Astrocyte (in vitro differentiated cells and primary cell): ENCODE measurements around the gene SLC16A9. TPM values are rescaled to one million over a fixed set of nuclear protein-coding genes. Genes with fewer than 3 reads are reported as not detected.
A peak's percentile ranks its signal among the peaks of the same experiment; 100 is the strongest.

Source experiments
- DNase-seq: peaks from one replicate; pipeline ENCODE4 v3.0.0-alpha.2; 2010; ENCODE audit warnings: low read depth
- FAIRE-seq: peaks from 2 replicates; lab custom pipeline; 2011; peaks lifted over from hg19 to GRCh38; lab: Jason Lieb, UNC
- H2AFZ ChIP-seq: 2 replicates; pipeline ENCODE4 v1.6.0; 2012; ENCODE audit warnings: low read depth, low read length, inconsistent platforms
- H3K27ac ChIP-seq: 2 replicates; pipeline ENCODE4 v1.5.1; 2011; ENCODE audit warnings: low read depth, low read length, inconsistent platforms
- H3K27me3 ChIP-seq: 2 replicates; pipeline ENCODE4 v1.6.0; 2011; ENCODE audit warnings: low read length, inconsistent platforms; ENCODE audit not compliant: insufficient read depth
- H3K36me3 ChIP-seq: 2 replicates; pipeline ENCODE4 v1.5.1; 2011; ENCODE audit warnings: low read length, inconsistent platforms; ENCODE audit not compliant: insufficient read depth
- H3K4me1 ChIP-seq: 2 replicates; pipeline ENCODE4 v1.5.1; 2011; ENCODE audit warnings: low read length, inconsistent platforms; ENCODE audit not compliant: insufficient read depth
- H3K4me2 ChIP-seq: 2 replicates; pipeline ENCODE4 v1.6.0; 2012; ENCODE audit warnings: low read length, inconsistent platforms
- H3K4me3 ChIP-seq: 2 replicates; pipeline ENCODE4 v1.5.1; 2011; ENCODE audit warnings: low read depth, mild to moderate bottlenecking, low read length, inconsistent platforms; ENCODE audit not compliant: insufficient read depth
- H3K79me2 ChIP-seq: 2 replicates; pipeline ENCODE4 v1.6.0; 2012; ENCODE audit warnings: mild to moderate bottlenecking, low read length, inconsistent platforms; ENCODE audit not compliant: insufficient read depth
- H3K9ac ChIP-seq: 2 replicates; pipeline ENCODE4 v1.6.0; 2012; ENCODE audit warnings: mild to moderate bottlenecking, low read length, inconsistent platforms
- H3K9me3 ChIP-seq: 2 replicates; pipeline ENCODE4 v1.5.1; 2012; ENCODE audit warnings: low read depth, mild to moderate bottlenecking, low read length, inconsistent platforms; ENCODE audit not compliant: insufficient read depth
- H4K20me1 ChIP-seq: 2 replicates; pipeline ENCODE4 v1.6.0; 2012; ENCODE audit warnings: low read length, inconsistent platforms; ENCODE audit not compliant: insufficient read depth
- H3K27ac Mint-ChIP-seq: one replicate; pipeline ENCODE4 v1.8.0; 2021; ENCODE audit warnings: mild to moderate bottlenecking, mixed read lengths; ENCODE audit not compliant: unreplicated experiment
- H3K27me3 Mint-ChIP-seq: one replicate; pipeline ENCODE4 v1.8.0; 2021; ENCODE audit warnings: low read depth, mixed read lengths; ENCODE audit not compliant: unreplicated experiment
- H3K36me3 Mint-ChIP-seq: one replicate; pipeline ENCODE4 v1.8.0; 2021; ENCODE audit warnings: low read depth, mixed read lengths; ENCODE audit not compliant: unreplicated experiment
- H3K4me1 Mint-ChIP-seq: one replicate; pipeline ENCODE4 v1.8.0; 2021; ENCODE audit warnings: low read depth, mixed read lengths; ENCODE audit not compliant: unreplicated experiment
- H3K4me3 Mint-ChIP-seq: one replicate; pipeline ENCODE4 v1.8.0; 2021; ENCODE audit warnings: mild to moderate bottlenecking, moderate library complexity, mixed read lengths; ENCODE audit not compliant: unreplicated experiment
- H3K9me3 Mint-ChIP-seq: one replicate; pipeline ENCODE4 v1.8.0; 2021; ENCODE audit warnings: mild to moderate bottlenecking, mixed read lengths; ENCODE audit not compliant: unreplicated experiment
- EZH2 ChIP-seq: IDR thresholded peaks from 2 replicates; pipeline ENCODE4 v1.6.1; 2012; ENCODE audit warnings: mild to moderate bottlenecking, low read length, inconsistent platforms; ENCODE audit not compliant: insufficient read depth
- total RNA-seq: library from RNA; stranded (reverse); gene quantifications from 2 replicates; pipeline ENCODE4 v1.2.1, GENCODE V29; 2021
- TF ChIP-seq, protein P1 (sequence below): IDR thresholded peaks from 2 replicates; pipeline ENCODE4 v1.5.1; 2011; ENCODE audit warnings: low read depth, mild to moderate bottlenecking, inconsistent platforms, low read length, moderate library complexity; ENCODE audit not compliant: insufficient read depth

SLC16A9 gene
- total RNA-seq, 1 donor from 2014 or later: 3.4 TPM

DNA sequence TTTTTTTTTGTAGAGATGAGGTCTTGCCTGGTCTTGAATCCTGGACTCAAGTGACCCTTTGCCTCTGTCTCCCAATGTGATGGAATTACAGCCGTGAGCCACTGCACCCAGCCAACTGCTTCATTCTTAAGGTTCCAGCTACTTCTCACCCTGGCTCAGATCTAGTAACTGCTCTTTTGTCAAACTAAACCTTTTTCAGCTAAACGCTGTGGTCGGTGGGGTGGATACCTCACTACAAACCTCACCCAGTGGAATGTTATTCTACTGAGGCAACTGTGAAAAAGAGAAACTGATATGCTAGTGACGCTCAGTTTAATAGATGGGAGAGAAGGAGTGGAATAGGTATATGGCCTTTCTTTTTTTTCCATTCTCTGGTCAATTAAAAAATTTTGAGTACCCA is 45.3 kb upstream of the SLC16A9 start:
- peak overlapping the region; percentile 27 for H3K27ac Mint-ChIP-seq
- peaks cover 9% of the 10 kb centered on the region for H3K4me1 ChIP-seq
- no peaks in the 10 kb centered on the region for H3K36me3 Mint-ChIP-seq
- FAIRE-seq: no peak
- H3K9me3 ChIP-seq: no peaks in the 10 kb centered on the region
- no peak overlapping the region for H3K4me3 ChIP-seq
- H3K27ac ChIP-seq: no peak overlapping the region
- H3K79me2 ChIP-seq: no peaks in the 10 kb centered on the region
- no peak overlapping the region for H3K4me2 ChIP-seq
- TF ChIP-seq, protein P1, sequence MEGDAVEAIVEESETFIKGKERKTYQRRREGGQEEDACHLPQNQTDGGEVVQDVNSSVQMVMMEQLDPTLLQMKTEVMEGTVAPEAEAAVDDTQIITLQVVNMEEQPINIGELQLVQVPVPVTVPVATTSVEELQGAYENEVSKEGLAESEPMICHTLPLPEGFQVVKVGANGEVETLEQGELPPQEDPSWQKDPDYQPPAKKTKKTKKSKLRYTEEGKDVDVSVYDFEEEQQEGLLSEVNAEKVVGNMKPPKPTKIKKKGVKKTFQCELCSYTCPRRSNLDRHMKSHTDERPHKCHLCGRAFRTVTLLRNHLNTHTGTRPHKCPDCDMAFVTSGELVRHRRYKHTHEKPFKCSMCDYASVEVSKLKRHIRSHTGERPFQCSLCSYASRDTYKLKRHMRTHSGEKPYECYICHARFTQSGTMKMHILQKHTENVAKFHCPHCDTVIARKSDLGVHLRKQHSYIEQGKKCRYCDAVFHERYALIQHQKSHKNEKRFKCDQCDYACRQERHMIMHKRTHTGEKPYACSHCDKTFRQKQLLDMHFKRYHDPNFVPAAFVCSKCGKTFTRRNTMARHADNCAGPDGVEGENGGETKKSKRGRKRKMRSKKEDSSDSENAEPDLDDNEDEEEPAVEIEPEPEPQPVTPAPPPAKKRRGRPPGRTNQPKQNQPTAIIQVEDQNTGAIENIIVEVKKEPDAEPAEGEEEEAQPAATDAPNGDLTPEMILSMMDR: no peak
- TF ChIP-seq EZH2: no peak
- peaks cover 9% of the 10 kb centered on the region for H3K27me3 Mint-ChIP-seq
- H3K4me1 Mint-ChIP-seq: no peaks in the 10 kb centered on the region
- H4K20me1 ChIP-seq: no peaks in the 10 kb centered on the region
- H3K27me3 ChIP-seq: no peaks in the 10 kb centered on the region
- H3K9me3 Mint-ChIP-seq: no peaks in the 10 kb centered on the region
- H3K9ac ChIP-seq: no peak overlapping the region
- DNase-seq: peak; percentile 77
- no peak overlapping the region for H2AFZ ChIP-seq
- no peak overlapping the region for H3K4me3 Mint-ChIP-seq
- no peaks in the 10 kb centered on the region for H3K36me3 ChIP-seq

DNA sequence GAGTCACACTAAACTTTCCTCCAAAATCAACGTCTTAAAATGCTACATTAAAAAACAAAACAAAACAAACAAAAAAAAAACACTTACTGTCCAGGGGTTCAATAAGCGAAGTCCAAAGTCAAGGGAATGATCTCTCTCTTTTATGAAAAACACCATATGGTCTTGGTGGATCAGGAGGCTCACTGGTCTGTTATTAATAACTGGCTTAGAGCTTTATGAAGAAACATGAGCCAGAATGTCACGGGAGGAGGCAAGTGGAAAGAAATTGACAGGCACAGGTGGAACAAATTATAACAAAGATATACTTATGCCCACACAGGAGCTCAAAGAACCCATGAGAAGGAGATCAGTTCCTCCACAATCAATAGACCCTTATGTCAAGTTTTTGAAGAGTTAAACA is 43.6 kb upstream of the SLC16A9 start, which contains the start of gene MRLN:
Gene MRLN (minus strand): TSS at position 189 of the 400 bp plus-strand sequence.
- no peaks in the 10 kb centered on the region for H4K20me1 ChIP-seq
- no peak within 1 kb of the TSS for H3K9ac ChIP-seq
- Mint-ChIP-seq H3K27ac (no peak within 1 kb of the TSS), H3K27me3 (peaks cover 9% of the 10 kb centered on the region), H3K4me3 (no peak within 1 kb of the TSS), H3K4me1 (no peaks in the 10 kb centered on the region), H3K9me3 (no peaks in the 10 kb centered on the region), H3K36me3 (no peaks in the 10 kb centered on the region)
- no peak within 1 kb of the TSS for H2AFZ ChIP-seq
- FAIRE-seq (no peak), DNase-seq (no peak)
- no peak within 1 kb of the TSS for H3K4me3 ChIP-seq
- no peaks in the 10 kb centered on the region for H3K9me3 ChIP-seq
- no peaks in the 10 kb centered on the region for H3K27me3 ChIP-seq
- no peak within 1 kb of the TSS for H3K4me2 ChIP-seq
- TF ChIP-seq EZH2: no peak
- TF ChIP-seq, protein P1: no peak
- peaks cover 9% of the 10 kb centered on the region for H3K4me1 ChIP-seq
- no peaks in the 10 kb centered on the region for H3K79me2 ChIP-seq
- H3K36me3 ChIP-seq: no peaks in the 10 kb centered on the region
- H3K27ac ChIP-seq: no peak within 1 kb of the TSS

DNA sequence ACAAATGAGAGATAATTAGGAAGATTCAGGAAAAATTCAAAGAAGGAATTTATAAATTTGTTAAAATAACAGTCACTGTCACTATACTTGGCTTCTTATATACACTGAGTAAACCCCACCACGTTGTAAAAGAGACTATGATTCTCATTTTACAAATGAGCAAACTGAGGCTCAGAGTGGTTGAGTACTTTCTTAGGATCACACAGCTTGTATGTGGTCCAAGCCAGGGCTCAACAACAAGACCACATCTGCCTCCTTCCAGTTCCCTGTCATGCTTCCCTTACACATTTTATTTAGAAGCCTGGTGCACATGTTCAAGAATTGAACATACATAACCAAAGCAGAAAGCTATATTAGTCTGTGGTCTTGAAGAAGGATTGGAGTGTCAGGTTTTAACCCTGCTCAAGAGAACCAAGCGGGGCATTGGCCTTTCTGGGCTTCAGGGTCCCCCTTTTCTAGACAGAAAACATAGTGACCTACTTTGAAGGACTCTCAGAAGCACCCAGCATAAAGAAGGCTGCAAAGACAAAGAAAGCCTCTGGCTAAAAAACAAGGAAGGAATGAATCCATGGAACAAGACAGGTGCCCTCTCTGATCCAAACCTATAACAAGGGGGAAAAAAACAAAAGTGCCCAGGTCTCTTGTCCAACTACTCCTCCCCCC is 42.8 kb upstream of the SLC16A9 start:
- H3K36me3 ChIP-seq: no peaks in the 10 kb centered on the region

More for the DNA sequence above, 42.8 kb upstream of the SLC16A9 start:
- Mint-ChIP-seq H3K9me3 (no peaks in the 10 kb centered on the region), H3K27me3 (peaks cover 9% of the 10 kb centered on the region), H3K27ac (no peak overlapping the region), H3K4me1 (no peaks in the 10 kb centered on the region), H3K4me3 (no peak overlapping the region), H3K36me3 (no peaks in the 10 kb centered on the region)
- Histone ChIP-seq H3K4me3 (no peak overlapping the region), H3K4me1 (peaks cover 7% of the 10 kb centered on the region), H3K27ac (no peak overlapping the region), H3K79me2 (no peaks in the 10 kb centered on the region), H3K9ac (no peak overlapping the region), H3K9me3 (no peaks in the 10 kb centered on the region), H4K20me1 (no peaks in the 10 kb centered on the region), H3K4me2 (no peak overlapping the region), H2AFZ (no peak overlapping the region), H3K27me3 (no peaks in the 10 kb centered on the region)
- FAIRE-seq: no peak
- no peak for TF ChIP-seq EZH2
- TF ChIP-seq, protein P1: no peak
- DNase-seq: no peak
